ENCODE data around the gene ZNF674. TPM values are rescaled to one million over a fixed set of nuclear protein-coding genes. Genes with fewer than 3 reads are reported as not detected.

The ZNF674 gene
- total and polyA plus RNA-seq, 2 donors (not counting 3 experiments of a cell fraction or from before 2014, with no cell fraction given), result 2.5 to 6.7 TPM

GRCh38 chrX:46502848-46503247, 42.4 kb downstream of the ZNF674 start:
- Histone ChIP-seq H3K9me3 (replicated peaks; ENCODE audit: control insufficient read depth, insufficient read depth, low read length) (peaks cover 3% of the 10 kb centered on the region), H3K27ac (ENCODE audit: insufficient read depth, low read depth, low read length) (no peak overlapping the region), H3K9ac (replicated peaks; ENCODE audit: extremely low read depth, insufficient read depth, low read length) (no peak overlapping the region), H3K36me3 (ENCODE audit: control insufficient read depth in 2 of 2, extremely low read depth in 1 of 2, insufficient read depth in 2 of 2, low read length in 2 of 2) (no peaks in the 10 kb centered on the region), H3K4me1 (ENCODE audit: control insufficient read depth, extremely low read depth, insufficient read depth, low read length) (no peaks in the 10 kb centered on the region), H3K4me2 (ENCODE audit: insufficient read depth, low read length) (no peak overlapping the region), H3K79me2 (ENCODE audit: control insufficient read depth, insufficient read depth, low read length) (no peaks in the 10 kb centered on the region), H3K9me1 (replicated peaks; ENCODE audit: control insufficient read depth, extremely low read depth, insufficient read depth, low read length) (no peaks in the 10 kb centered on the region), H2AFZ (ENCODE audit: low read depth, low read length) (no peak overlapping the region), H4K20me1 (replicated peaks; ENCODE audit: control insufficient read depth, extremely low read depth, insufficient read depth, low read length) (no peaks in the 10 kb centered on the region), H3K4me3 (replicated peaks in 1 of 3; ENCODE audit: insufficient read depth in 1 of 3, low read depth in 1 of 3, low read length in 3 of 3) (no peak overlapping the region), H3K27me3 (ENCODE audit: control insufficient read depth in 2 of 2, insufficient read depth in 2 of 2, low read length in 2 of 2) (no peaks in the 10 kb centered on the region)
- DNase-seq (ENCODE audit: low read depth, low spot score), result no peak
- intact Hi-C loops (cut with micrococcal nuclease), result no loop called here
- no peak for FAIRE-seq
- CTCF ChIA-PET, result no interaction called here
- POLR2A ChIA-PET, result no interaction called here
- dilution Hi-C loops (cut with MboI; ENCODE audit: extremely low pct_ligation_motif_present, low sequenced_read_pairs), result no loop called here
- no TSS peak for BruUV-seq (replicated peaks)
- TF ChIP-seq JUN (IDR thresholded peaks at IDR 0.05; ENCODE audit: borderline replicate concordance, insufficient read depth, insufficient read length, low read depth) (no peak), CTCF (IDR thresholded peaks at IDR 0.05; ENCODE audit: extremely low read depth in 1 of 2, insufficient read depth in 1 of 2, low read depth in 1 of 2, low read length in 2 of 2) (no peak), EZH2 (IDR thresholded peaks at IDR 0.05; ENCODE audit: borderline replicate concordance, low read depth, low read length, severe bottlenecking) (no peak), MAX (IDR thresholded peaks at IDR 0.05; ENCODE audit: insufficient read depth, insufficient read length) (no peak), GATA2 (IDR thresholded peaks at IDR 0.05; ENCODE audit: insufficient read depth, insufficient read length, low read depth, low read length) (no peak), POLR2A (IDR thresholded peaks at IDR 0.05; ENCODE audit: low read depth, low read length) (no peak), FOS (IDR thresholded peaks at IDR 0.05; ENCODE audit: borderline replicate concordance, insufficient read depth, low read length) (no peak), MYC (IDR thresholded peaks at IDR 0.05; ENCODE audit: low read depth, low read length) (no peak), POLR2AphosphoS5 (IDR thresholded peaks at IDR 0.05; ENCODE audit: insufficient read depth, low read depth, low read length) (no peak)

Measured in endothelial cell of umbilical vein (primary cell).